GM10248 (cell line): ENCODE measurements around the gene PGBD5.

Source experiments
- CTCF ChIA-PET: fragments of 300-600 bp; sonication (Branson Sonifier 250); formaldehyde crosslinking; extraction: SDS; loops from one replicate; lab custom pipeline; 2021; ENCODE audit warnings: antibody characterized with exemption; lab: Yijun Ruan, JAX
- POLR2A ChIA-PET: fragments of 350-650 bp; sonication (Branson Sonifier 250); formaldehyde crosslinking; extraction: SDS; loops from one replicate; lab custom pipeline; 2020; ENCODE audit warnings: antibody characterized with exemption; lab: Yijun Ruan, JAX
- DNase-seq: peaks from one replicate; pipeline ENCODE4 v3.0.0; 2012; ENCODE audit errors: extremely low spot score
- TF ChIP-seq, protein P1 (sequence below): IDR thresholded peaks from 2 replicates; pipeline ENCODE4 v1.5.1; 2012; ENCODE audit warnings: mild to moderate bottlenecking, low read depth; ENCODE audit errors: extremely low read depth, missing control alignments, control extremely low read depth

PGBD5 gene

DNA sequence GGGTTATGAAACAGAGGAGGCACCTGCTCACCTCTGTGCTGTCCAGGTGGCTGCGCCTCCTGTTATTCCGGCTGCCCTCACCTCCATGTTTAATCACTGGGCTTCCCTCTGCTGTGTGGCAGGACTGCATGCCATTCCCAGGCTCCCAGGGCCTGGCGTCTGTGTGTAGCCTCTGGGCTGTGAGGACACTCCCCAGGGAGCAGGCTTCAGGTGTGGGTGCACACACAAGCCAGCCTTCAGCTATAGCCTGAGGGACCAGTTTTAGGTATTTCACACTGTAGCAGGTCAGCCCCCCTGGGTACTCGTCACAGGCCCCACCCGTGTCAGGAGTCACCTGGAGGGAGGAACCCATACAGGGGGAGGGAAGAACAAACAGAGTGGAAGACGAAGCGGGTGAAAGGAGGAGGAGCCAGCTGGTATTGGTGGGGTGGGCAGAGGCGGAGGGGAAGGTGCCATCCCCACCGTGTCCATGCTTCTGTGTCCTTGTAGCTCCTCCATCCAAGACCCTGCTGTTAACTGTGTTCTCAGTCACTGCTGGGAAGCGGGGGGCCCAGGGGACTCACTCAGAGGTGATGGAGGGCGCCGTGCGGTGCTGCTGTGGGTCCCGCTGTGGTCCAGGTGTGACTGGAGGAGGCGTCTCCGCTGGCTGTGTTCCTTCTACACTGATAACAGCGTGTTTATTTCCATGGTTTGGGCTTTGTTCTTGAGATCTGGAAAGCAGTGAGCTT, 158.6 kb downstream of the PGBD5 start:
- POLR2A ChIA-PET, result interaction anchor here (0.5 kb wide), 1 partner anchor 177 kb away, joined by 3 read pairs; no protein-coding TSS in a partner anchor
- CTCF ChIA-PET, result interaction anchor here (0.8 to 1.5 kb wide), 6 partner anchors 10 to 606 kb away, joined by 3 to 4 read pairs (median 3); no protein-coding TSS in a partner anchor
- TF ChIP-seq, protein P1, sequence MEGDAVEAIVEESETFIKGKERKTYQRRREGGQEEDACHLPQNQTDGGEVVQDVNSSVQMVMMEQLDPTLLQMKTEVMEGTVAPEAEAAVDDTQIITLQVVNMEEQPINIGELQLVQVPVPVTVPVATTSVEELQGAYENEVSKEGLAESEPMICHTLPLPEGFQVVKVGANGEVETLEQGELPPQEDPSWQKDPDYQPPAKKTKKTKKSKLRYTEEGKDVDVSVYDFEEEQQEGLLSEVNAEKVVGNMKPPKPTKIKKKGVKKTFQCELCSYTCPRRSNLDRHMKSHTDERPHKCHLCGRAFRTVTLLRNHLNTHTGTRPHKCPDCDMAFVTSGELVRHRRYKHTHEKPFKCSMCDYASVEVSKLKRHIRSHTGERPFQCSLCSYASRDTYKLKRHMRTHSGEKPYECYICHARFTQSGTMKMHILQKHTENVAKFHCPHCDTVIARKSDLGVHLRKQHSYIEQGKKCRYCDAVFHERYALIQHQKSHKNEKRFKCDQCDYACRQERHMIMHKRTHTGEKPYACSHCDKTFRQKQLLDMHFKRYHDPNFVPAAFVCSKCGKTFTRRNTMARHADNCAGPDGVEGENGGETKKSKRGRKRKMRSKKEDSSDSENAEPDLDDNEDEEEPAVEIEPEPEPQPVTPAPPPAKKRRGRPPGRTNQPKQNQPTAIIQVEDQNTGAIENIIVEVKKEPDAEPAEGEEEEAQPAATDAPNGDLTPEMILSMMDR, result no peak
- DNase-seq, result no peak

DNA sequence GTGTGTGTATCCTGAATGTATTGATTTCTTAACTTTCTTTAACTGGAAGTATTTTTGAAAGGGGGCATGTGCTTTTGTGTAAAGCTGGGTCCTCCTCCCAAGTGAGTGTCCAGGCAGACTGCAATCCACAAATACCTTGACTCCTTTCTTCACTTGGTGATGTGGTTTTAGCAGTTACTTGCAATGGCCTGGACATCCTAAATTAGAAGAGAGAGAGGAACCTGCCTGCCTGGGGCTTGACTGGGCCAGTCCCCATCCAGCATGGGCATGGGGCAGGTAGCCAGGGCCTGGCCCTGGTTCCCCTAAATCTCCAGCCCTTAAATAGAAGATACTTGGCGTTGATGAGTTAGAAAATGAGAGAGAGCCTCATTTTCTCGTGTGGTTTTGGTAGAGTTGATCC, 159.7 kb downstream of the PGBD5 start:
- TF ChIP-seq, protein P1, result no peak
- CTCF ChIA-PET, result interaction anchor here (1.0 kb wide), 1 partner anchor 11 kb away, joined by 4 read pairs; no protein-coding TSS in a partner anchor
- DNase-seq, result no peak
- POLR2A ChIA-PET, result no interaction called here

DNA sequence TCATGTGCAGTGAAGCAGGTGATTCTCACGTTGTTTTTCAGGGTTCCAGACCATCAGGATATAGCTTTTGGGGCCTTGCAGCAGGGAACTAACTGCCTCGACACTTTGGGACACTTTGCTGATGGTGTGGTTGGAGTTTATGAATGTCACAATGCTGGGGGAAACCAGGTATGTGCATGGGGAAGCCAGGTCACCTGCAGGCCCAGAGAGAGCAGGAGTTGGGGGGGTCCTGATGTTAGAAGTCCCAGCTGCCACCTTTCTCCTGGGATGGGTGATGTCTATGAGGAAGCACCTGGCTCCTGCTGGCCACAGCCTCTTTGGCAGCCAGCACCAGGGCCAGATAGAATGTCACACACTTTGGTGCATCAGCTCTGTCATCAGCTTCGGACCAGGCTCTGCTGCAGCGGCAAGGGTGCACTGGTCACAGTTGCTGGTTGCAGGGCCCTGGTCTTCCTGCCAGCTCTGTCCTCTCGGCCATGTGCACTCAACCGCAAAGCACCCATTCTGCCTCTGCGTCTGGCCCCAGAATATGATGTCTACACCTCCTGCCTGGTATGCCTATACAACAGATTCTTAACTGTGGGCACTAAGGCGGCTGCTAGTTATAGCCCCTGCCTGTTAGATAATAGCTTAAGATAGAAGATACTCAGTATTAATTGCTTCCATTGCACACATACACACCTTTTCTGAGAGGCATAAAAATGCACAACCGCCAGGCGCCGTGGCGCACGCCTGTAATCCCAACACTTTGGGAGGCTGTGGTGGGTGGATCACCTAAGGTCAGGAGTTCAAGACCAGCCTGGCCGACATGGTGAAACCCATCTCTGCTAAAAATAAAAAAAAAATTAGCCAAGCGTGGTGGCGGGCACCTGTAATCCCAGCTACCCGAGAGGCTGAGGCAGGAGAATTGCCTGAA, 160.7 kb downstream of the PGBD5 start:
- TF ChIP-seq, protein P1, result no peak
- DNase-seq, result no peak
- ChIA-PET POLR2A (no interaction called here), CTCF (interaction anchor here (0.7 to 1.0 kb wide), 3 partner anchors 21 to 26 kb away, joined by 3 to 4 read pairs (median 3); no protein-coding TSS in a partner anchor)
